Thyroid gland (tissue), 4 donors: ENCODE measurements around the gene ICE1. TPM values are rescaled to one million over a fixed set of nuclear protein-coding genes. Genes with fewer than 3 reads are reported as not detected.
A peak's percentile ranks its signal among the peaks of the same experiment; 100 is the strongest.

Experiments
- DNase-seq, 2 donors: peaks; one replicate each; pipeline ENCODE4 v3.0.0-alpha.2; 2019
- H3K27ac ChIP-seq, 3 donors: fragments of 200-600 bp; sonication (generic); 1 replicate in 2 of 3; 2 replicates in 1 of 3; pipeline ENCODE4 v1.5.1; 2016 to 2019; ENCODE audit warnings: mild to moderate bottlenecking in 1 of 3, moderate library complexity in 1 of 3
- H3K27me3 ChIP-seq: fragments of 200-600 bp; sonication (generic); one replicate; pipeline ENCODE4 v1.5.1; 2019
- H3K36me3 ChIP-seq, 2 donors: fragments of 200-600 bp; sonication (generic); one replicate each; pipeline ENCODE4 v1.5.1; 2016 to 2019
- H3K4me1 ChIP-seq, 2 donors: fragments of 200-600 bp; sonication (generic); one replicate each; pipeline ENCODE4 v1.5.1; 2017 to 2019
- H3K4me3 ChIP-seq, 3 donors: fragments of 200-600 bp; sonication (generic); replicated peaks in 1 of 3; 1 replicate in 2 of 3; 2 replicates in 1 of 3; pipeline ENCODE4 v1.5.1; 2016; ENCODE audit warnings: mild to moderate bottlenecking in 1 of 3
- H3K9me3 ChIP-seq: fragments of 200-600 bp; sonication (generic); one replicate; pipeline ENCODE4 v1.5.1; 2017
- CTCF ChIP-seq, 6 experiments: fragments of 200-600 bp in 3 of 6; fragments of 450-650 bp in 3 of 6; sonication (generic) in 3 of 6; IDR thresholded peaks; one replicate each; pipeline ENCODE4 v1.5.1; 2016 to 2019; ENCODE audit warnings: antibody characterized with exemption in 6 of 6, mild to moderate bottlenecking in 2 of 6, inconsistent platforms in 1 of 6, moderate library complexity in 1 of 6
- POLR2A ChIP-seq, 2 donors: fragments of 450-650 bp; IDR thresholded peaks; one replicate each; pipeline ENCODE4 v1.6.1; 2017; ENCODE audit warnings: antibody characterized with exemption in 2 of 2, mild to moderate bottlenecking in 2 of 2, moderate library complexity in 1 of 2
- whole genome bisulfite sequencing, 2 donors: methylation state at CpG; one replicate each; pipeline ENCODE4 v1.1.5; 2017; 5-methylcytosine and 5-hydroxymethylcytosine counted together
- intact Hi-C: fragments of 100-400 bp; cut with DNase I; formaldehyde crosslinking; loops from one replicate; pipeline ENCODE4 v1.15.1; 2023
- total RNA-seq, 4 donors: library from RNA; depleted of rRNA; stranded (reverse); fragments of >200 nt; gene quantifications; one replicate each; pipeline ENCODE4 v1.2.3, GENCODE V29; 2016

Gene ICE1, protein sequence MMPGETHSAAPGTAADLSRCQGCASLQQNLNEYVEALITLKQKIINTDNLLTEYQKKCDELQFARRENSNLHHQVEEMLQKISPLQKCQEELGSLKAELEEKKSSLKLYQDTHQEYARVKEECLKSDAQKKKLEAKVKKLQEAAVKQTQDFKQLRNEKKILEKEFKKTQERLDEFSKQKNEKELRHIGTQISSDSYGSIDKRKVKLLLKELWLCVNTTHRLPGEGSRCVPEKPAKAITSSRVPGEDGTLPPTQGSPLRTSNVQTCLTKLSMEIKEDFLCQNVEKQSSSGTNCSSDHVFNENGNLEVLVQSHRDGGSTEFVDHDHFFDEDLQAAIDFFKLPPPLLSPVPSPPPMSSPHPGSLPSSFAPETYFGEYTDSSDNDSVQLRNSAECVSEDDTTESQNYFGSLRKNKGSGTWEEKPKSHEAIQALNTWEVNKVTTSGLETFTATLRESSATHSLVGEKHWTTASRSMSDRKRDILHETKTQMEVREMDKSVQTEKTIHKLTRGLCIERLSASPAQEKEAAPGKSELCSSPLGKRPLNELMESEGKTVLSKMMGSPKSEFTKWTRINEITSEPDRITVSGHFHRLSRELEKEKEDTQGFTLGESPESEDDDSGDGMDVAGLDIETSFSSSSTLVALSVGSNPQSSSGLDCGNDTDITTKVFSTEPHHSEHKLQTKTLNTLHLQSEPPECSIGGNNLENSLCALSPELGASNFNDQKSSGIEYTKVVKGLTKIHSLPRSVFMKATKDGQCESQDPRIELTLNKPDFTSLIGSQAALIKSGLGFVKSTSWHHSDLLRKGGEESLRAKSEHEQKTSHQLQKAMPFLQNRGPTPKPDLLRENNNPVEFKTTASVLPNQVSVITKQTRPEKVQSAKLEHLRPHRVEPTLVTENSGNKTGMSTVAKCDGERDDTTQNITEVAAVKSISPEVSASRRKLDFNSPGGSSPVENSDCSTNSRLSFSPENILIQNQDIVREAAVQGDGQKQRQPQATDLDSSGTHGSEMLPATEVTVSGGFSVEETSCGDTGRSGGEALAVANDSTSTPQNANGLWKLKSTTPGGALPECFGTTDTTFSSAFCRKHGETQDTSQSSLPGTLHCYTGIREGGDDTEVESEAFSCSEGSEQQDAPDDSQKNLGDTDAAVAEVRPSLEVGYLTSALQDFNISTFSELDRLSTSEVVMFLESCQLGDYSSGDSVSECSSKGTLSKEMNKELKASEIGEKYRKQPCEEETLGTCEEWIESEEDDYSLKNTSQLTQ (N-terminal part only)
- 10 to 100 TPM; 36.7 to 71.8 (median 41.6) TPM for total RNA-seq

DNA sequence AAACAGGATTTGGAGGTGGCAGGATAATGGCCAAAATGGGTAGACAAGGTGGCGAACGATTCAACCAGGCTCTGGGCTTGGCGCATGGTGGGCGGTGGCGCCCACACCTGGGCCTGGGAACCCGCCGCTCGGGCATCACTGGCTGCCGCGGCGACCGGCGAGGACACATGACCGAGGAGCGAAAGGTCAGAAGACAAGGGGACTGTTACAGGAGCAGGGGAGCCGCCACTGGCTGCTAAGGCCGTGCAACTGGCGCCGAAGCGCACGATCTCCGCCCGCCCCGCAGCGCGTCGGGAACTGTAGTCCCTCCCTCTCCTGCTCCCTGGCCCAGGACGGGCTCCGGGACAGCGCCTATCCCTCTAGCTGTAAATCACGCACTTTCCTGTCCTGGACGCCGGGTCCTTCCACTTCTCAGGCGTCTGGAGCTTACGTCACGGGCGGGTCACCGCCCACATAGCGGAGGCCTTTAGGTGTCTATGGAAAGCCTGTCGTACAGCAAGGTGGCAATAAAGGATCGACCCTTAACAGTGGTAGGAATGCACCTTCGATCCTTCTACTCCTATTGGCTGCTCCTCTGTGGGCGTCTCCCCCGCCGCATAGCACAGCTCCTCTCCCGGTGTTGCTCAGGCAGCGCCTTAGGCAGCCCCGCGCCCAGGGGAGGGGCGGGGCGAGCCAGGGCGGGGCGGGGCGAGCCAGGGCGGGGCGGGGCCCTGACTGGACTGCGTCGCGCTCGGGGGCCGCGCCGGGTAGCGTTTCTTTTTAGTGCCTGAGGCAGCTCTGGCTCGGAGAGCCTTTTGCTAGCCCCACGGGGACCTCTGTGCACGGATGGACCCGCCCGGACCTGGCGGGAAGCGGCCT is at the start of gene ICE1:
Gene ICE1 (plus strand): TSS at position 717 of the 858 bp plus-strand sequence. CDS start 239 bp downstream, outside the sequence.
- DNase-seq: peak; percentile 98
- intact Hi-C loops: no loop called here
- Histone ChIP-seq H3K36me3 (no peaks in the 10 kb centered on the region), H3K9me3 (no peaks in the 10 kb centered on the region), H3K4me3 (peak within 1 kb of the TSS; percentile 82 to 98 (median 94)), H3K27ac (peak within 1 kb of the TSS; percentile 95 to 99 (median 97)), H3K4me1 (peaks cover 24 to 28% of the 10 kb centered on the region in 2 donors), H3K27me3 (no peaks in the 10 kb centered on the region)
- 0 to 1% methylated on average over 27 to 44 of the region's 71 CpGs for WGBS, 2 donors
- peak in 1 of 6 experiments; percentile 15 for TF ChIP-seq CTCF (IDR thresholded peaks at IDR 0.05)
- TF ChIP-seq POLR2A (IDR thresholded peaks at IDR 0.05): peak in 1 of 2 donors; percentile 82

- intact Hi-C loops: no loop called here
- Histone ChIP-seq H3K36me3 (no peaks in the 10 kb centered on the region), H3K27me3 (no peaks in the 10 kb centered on the region), H3K9me3 (no peaks in the 10 kb centered on the region), H3K4me3 (no peak overlapping the region), H3K4me1 (no peaks in the 10 kb centered on the region), H3K27ac (no peak overlapping the region)
- 79% methylated on average over 10 of the region's 10 CpGs for WGBS, 2 donors
- DNase-seq: no peak
- TF ChIP-seq POLR2A (IDR thresholded peaks at IDR 0.05) (no peak), CTCF (IDR thresholded peaks at IDR 0.05) (no peak)
These were observed 49.5 kb upstream of the ICE1 start for GRCh38 chr5:5372930-5373329.

DNA sequence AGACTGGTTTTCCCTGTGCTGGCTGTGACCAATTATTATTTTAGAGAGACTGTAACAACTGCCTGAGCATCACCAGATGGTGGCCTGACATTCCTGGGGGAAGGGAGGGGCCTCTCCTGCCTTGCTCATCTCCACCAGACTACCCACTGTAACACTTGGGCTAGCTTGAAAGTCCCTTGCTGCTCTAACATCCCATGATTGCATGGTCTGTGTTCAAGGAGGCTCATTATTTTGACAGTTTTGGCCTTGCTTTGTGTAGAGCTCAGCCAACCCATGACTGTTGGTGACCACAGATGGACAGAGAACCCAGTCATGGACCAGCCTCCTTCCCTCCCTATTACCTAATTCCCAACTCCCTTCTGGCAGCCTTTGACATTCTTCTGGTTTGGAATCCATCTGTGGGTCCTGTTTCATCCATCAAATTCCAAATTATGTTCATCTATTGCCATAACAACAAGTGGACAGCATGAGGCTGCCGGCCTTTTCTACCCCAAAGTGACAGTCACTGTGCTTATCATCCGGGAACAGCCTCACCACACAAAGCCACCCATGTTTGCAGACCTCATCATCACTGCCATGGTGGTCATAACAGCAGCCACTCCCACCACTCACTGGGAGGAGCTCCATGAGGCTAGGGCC is 49.0 kb upstream of the ICE1 start:
- no peak for TF ChIP-seq POLR2A (IDR thresholded peaks at IDR 0.05)
- no peak for TF ChIP-seq CTCF (IDR thresholded peaks at IDR 0.05)
- H3K36me3 ChIP-seq: no peaks in the 10 kb centered on the region
- no peaks in the 10 kb centered on the region for H3K27me3 ChIP-seq
- H3K9me3 ChIP-seq: no peaks in the 10 kb centered on the region
- H3K4me3 ChIP-seq: no peak overlapping the region
- no peak for DNase-seq
- WGBS, 2 donors: 87 to 94% methylated on average over 2 of the region's 2 CpGs
- intact Hi-C loops: no loop called here
- no peaks in the 10 kb centered on the region for H3K4me1 ChIP-seq
- H3K27ac ChIP-seq: no peak overlapping the region

DNA sequence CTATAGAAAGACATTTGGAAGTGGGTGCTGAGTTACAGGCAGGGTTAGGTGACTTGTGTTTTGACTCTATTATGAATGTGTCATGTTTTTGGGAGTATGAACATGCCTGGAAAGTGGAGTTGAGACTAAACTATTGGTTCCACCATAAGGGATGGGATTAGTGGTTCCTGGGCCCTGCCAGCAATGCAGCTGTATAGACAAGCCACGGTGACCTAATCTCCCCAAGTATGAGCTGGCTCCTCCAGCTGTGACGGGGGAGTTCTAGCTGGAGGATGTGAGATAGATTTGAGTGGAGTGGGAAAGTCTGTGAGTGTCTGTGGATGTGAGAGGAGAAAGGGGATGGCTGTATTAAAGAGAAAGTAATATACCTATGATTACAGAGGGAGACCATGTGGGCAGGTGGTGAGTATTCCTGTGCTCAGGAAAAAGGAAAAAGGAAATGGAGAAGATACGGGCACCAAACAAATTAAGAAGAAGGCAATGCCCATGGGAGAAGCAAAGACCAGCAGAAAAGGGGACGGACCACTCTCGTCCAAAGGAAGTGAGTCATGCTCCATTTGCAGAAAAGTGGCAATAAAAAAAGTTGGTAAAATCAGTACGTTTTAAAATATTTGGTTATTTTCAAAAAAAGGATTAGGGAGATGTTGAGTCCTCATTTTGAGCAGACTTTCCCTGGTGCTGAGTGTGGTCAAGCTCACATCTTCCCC is 48.3 kb upstream of the ICE1 start:
- 61 to 65% methylated on average over 6 of the region's 6 CpGs for WGBS, 2 donors
- H3K36me3 ChIP-seq: no peaks in the 10 kb centered on the region
- no peak overlapping the region for H3K27ac ChIP-seq
- DNase-seq: no peak
- H3K4me3 ChIP-seq: no peak overlapping the region
- TF ChIP-seq CTCF (IDR thresholded peaks at IDR 0.05): no peak
- no peak for TF ChIP-seq POLR2A (IDR thresholded peaks at IDR 0.05)
- no peaks in the 10 kb centered on the region for H3K4me1 ChIP-seq
- intact Hi-C loops: no loop called here
- H3K27me3 ChIP-seq: no peaks in the 10 kb centered on the region
- H3K9me3 ChIP-seq: no peaks in the 10 kb centered on the region
